ENCODE measurements around the gene DENND1C. TPM values are rescaled to one million over a fixed set of nuclear protein-coding genes. Genes with fewer than 3 reads are reported as not detected.

DENND1C gene
- total and polyA plus RNA-seq, 9 of the 15 experiments (the other 6 are each of a cell fraction or from before 2014, with no cell fraction given): 0.03 to 1.2 (median 0.32) TPM; not detected in 1

GRCh38 chr19:6501740-6502648, 20.4 kb upstream of the DENND1C start, which contains the start of gene TUBB4A (continued):
- TF ChIP-seq ZHX1 (conservative IDR thresholded peaks at IDR 0.05; ENCODE audit: low read length) (no peak), ATF7 (IDR thresholded peaks at IDR 0.05) (no peak), HDAC8 (tag; IDR thresholded peaks at IDR 0.05) (no peak), HOXB6 (CRISPR knock-in tag; IDR thresholded peaks at IDR 0.05; ENCODE audit: borderline replicate concordance) (no peak), SMAD2 (IDR thresholded peaks at IDR 0.05; ENCODE audit: low read depth, low read length) (no peak), EHMT2 (IDR thresholded peaks at IDR 0.05) (no peak), ZBTB40 (IDR thresholded peaks at IDR 0.05) (no peak), ZBTB40 (CRISPR knock-in tag; IDR thresholded peaks at IDR 0.05) (no peak), HNRNPUL1 (IDR thresholded peaks at IDR 0.05; ENCODE audit: low read length) (no peak), EZH2 (IDR thresholded peaks at IDR 0.05; ENCODE audit: borderline replicate concordance, low read depth, low read length) (no peak), ZFX (CRISPR knock-in tag; IDR thresholded peaks at IDR 0.05) (peak; percentile 33; the same call in 1 of the 2 replicates), E2F6 (IDR thresholded peaks at IDR 0.05; ENCODE audit: borderline replicate concordance in 1 of 2, extremely low read depth in 1 of 2, insufficient read depth in 1 of 2, insufficient read length in 1 of 2, low read depth in 1 of 2, low read length in 1 of 2, poor library complexity in 1 of 2, severe bottlenecking in 1 of 2) (peak in 1 of 2 experiments; percentile 54), ATF1 (CRISPR knock-in tag; IDR thresholded peaks at IDR 0.05) (no peak), ATF1 (tag; IDR thresholded peaks at IDR 0.05) (peak; percentile 47), STAT5A (IDR thresholded peaks at IDR 0.05; ENCODE audit: borderline replicate concordance, low read length) (no peak)

Measured in K562 (cell line).